HG03571 (cell line): Measurements from ENCODE around the gene PPM1H.
"Not testable (repeated sequence)": the region's sequence is repeated elsewhere in the genome, so short reads cannot be mapped to it uniquely, and the experiment has no call there.

Experiments used
- ATAC-seq: cut with Tn5 transposase; IDR thresholded peaks from one replicate; pipeline ENCODE4 v1.9.1; 2021; ENCODE audit not compliant: unreplicated experiment

Gene PPM1H

GRCh38 chr12:62910549-62911169, 24.3 kb downstream of the PPM1H start:
- ATAC-seq, result no peak

DNA sequence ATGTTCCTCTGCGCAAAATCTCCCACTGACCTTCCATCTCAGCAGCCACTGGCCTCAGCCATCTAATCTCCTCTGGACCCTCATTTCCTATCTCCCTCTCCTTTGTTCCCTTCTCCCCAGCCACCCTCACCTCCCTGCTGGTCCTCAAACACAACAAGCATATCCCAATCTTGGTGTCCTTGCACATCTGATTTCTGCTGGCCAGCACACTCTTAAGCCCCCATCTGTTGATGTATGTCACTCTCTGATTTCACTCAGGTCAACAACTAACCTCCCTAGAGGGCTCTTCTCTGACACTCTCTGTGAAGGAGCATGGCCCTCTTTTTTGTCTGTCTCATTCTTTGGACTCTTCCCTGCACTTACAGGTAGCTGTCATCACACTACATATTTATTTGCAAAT, 25.6 kb downstream of the PPM1H start:
- no peak for ATAC-seq

- no peak for ATAC-seq
Observed at GRCh38 chr12:62908674-62909073, 26.3 kb downstream of the PPM1H start.

DNA sequence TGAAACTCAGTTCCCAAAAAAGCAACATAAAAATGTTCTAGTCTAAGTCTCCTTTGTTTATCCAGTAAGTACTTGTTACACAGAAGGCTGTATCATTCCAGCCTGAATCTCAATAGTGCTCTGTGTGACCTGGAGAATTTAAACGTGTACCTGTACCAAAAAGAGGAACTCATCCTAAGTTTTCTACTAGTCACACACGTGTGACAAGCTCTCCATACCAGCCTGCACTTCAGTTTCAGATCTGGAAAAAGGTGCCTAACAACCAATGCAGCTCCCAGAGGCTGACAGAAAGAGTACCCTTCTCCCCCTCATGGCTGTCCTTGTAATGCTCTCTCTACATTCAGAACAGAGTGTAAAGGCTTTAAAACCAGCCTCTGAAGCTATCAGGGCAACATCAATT, 27.4 kb downstream of the PPM1H start:
- ATAC-seq, result no peak

- no peak for ATAC-seq
Observed at GRCh38 chr12:62907078-62907477, 27.9 kb downstream of the PPM1H start.

DNA sequence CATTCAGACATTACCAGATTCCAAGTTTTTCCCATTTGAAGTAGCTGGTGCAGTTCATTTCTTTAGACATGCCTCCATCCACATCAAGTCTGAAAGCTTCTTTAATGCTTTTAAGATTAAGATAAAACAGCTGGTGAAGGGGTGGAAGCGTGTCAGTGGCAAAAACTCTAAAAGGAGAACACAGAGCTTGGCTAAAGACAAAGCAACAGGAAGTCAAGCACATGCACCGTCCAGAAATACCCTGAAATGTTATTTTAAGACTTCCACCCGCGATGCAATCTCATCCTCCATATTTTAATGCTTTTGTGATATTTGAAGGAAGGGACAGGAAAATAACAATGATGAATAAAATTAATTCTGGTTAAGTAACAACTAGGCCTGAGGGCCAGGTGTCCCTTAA, 31.8 kb downstream of the PPM1H start:
- ATAC-seq, result no peak

DNA sequence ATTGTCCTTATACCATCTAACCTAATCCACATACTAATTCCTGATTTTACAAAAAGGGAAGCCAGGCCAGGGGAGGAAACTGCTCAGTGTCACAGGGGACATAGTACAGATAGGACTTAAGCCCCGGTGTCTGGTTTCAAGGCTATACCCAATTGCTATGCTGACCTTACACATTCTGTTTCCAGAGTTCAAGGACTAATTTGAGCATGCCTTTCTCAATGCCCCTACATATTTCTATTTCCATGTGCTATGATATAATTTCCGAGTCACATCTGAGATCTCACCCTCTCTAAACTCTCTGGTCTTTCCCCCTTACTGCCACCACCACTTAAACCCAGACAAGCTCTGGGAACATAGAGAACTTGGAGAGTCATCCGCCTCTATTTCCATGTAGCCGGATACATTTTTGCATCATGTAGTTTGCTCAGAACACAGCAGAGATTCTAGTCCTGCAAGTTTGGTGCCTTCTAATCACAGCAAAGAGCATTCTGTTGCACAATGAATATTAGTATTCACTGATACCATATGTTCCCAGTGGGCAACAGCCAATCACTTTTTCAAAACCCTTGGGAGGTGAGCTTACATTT, 34.2 kb downstream of the PPM1H start:
- no peak for ATAC-seq

- ATAC-seq, result no peak
Observed at GRCh38 chr12:62899568-62900390, 35.2 kb downstream of the PPM1H start.

- ATAC-seq, result no peak
Observed at GRCh38 chr12:62898526-62898925, 36.4 kb downstream of the PPM1H start.

DNA sequence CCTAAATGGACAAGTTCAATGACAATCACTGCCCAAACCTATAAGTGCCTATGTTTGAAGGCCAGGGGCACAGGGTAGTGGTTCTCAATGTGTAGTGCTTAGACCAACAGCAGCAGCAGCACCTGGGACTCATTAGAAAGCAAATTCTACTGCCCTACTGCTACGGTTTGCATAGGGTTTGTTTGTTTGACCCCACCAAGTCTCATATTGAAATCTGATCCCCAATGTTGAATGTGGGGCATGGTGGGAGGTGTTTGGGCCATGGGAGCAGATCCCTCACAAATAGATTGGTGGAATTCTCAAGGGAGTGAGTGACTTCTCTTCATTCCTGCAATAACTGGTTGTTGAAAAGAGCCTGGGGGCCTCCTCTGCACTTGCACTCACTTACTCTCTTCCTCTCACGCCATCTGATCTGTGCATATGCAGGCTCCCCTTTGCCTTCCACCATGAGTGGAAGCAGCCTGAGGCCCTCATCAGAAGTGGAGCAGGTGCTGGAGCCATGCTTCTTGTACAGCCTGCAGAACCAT, 39.5 kb downstream of the PPM1H start:
- no peak for ATAC-seq

GRCh38 chr12:62893276-62893675, 41.7 kb downstream of the PPM1H start:
- ATAC-seq, result no peak

DNA sequence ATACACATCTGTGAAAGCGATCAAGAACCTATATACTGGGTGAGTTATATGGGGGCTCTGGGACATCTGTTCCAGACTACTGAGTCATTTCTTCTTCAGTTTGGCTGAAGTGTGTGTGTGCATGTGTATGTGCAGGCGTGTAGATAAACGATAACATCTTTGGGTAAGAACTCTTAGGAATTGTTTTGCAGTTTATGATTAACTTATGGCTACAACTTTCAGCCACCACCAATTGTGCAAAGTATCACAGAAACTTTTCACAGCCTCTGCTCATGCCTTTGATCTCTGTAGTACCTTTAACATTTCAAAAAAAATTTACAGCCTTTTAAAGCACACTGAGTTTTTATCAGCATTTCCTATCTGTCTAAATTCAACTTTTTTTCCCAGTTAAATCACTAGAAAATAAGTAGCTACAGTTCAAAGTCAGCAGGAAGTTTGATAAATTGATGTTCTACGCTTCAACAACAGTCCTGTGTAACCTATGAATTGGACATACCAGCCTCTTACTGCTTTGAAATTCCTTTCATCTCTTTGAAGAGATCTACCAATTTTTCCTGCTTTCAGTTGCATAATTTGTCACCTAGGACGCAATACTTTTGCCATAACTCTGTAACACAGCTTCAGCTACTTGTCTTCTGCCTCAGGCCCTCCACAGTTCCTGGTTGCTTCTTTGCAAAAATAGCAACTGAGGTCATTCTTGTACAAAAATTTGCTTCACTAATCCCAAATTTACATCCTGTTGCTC, 43.0 kb downstream of the PPM1H start:
- ATAC-seq, result no peak

GRCh38 chr12:62888454-62889110, 46.4 kb downstream of the PPM1H start:
- ATAC-seq, result no peak

GRCh38 chr12:62886796-62887195, 48.2 kb downstream of the PPM1H start:
- ATAC-seq, result no peak

- ATAC-seq, result no peak
Observed at GRCh38 chr12:62885242-62885641, 49.7 kb downstream of the PPM1H start.

DNA sequence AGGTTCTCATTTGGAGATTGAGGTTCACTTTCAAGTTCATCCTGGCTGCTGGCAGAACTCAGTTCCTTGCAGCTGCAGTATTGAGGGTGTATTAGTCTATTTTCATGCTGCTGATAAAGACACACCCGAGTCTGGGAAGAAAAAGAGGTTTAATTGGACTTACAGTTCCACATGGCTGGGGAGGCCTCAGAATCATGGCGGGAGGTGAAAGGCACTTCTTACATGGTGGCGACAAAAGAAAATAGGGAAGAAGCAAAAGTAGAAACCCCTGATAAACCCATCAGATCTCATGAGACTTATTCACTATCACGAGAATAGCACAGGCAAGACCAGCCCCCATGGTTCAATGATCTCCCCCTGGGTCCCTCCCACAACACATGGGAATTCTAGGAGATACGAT, 50.1 kb downstream of the PPM1H start:
- ATAC-seq, result not testable (repeated sequence)

GRCh38 chr12:62882696-62883095, 52.3 kb downstream of the PPM1H start:
- no peak for ATAC-seq

- ATAC-seq, result no peak
Observed at GRCh38 chr12:62882140-62882539, 52.8 kb downstream of the PPM1H start.

DNA sequence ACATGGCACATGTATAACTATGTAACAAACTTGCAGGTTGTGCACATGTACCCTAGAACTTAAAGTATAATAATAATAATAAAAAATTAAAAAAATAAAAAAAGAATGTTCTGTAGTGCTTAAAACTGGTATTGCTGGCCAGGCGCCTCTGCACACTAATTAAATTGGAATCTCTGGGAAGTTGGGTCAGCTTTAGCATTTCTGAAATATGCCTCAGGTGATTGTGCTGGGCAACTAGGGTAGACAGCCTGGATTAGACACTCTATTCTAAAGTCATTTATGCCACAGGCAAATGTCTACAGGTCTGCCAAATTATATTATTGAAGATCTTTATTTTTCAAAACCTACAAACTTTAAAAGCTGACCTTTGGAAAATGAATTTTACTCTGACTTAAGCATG, 55.3 kb downstream of the PPM1H start:
- no peak for ATAC-seq

DNA sequence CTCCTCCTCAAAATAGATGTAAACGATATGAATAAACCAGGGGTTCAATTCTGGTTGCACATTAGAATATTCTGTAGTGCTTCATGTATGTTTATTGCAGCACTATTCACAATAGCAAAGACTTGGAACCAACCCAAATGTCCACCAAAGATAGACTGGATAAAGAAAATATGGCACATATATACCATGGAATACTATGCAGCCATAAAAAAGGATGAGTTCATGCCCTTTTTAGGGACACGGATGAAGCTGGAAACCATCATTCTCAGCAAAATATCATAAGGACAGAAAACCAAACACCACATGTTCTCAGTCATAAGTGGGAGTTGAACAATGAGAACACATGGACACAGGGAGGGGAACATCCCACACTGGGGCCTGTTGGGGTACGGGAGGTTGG, 55.7 kb downstream of the PPM1H start:
- ATAC-seq, result not testable (repeated sequence)

- no peak for ATAC-seq
Observed at GRCh38 chr12:62878211-62878610, 56.7 kb downstream of the PPM1H start.
